ENCODE measurements around the gene TPCN2.

TPCN2 gene

DNA sequence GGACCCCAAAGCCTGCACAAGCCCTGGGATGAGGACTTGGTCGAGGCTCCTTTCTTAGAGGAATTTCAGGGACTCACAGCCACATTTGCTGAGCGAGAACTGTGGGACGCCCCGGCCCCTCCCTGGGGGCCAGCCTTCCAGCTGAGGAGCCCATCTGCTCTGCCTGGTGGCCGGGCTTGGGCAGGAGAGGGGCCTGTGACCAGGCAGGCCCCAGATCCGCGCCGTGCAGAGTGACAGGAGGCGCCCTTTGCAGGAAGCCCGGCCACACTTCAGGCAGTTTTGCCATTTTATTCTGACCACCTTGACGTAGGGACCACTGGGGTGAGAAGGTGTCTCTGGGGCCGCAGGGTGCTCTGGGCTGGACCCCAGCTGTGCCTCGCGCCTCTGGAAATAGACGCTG is 35.6 kb downstream of the TPCN2 start:
- no peak for DNase-seq (ENCODE audit: low read depth, low spot score)
- Histone ChIP-seq H3K27ac (no peak overlapping the region), H3K4me3 (no peak overlapping the region), H3K9ac (ENCODE audit: insufficient read length) (no peak overlapping the region), H3K36me3 (ENCODE audit: insufficient read depth, low read length) (peaks cover 3% of the 10 kb centered on the region; the same call in 1 of the 2 replicates), H3K9me3 (ENCODE audit: low read depth, low read length) (no peaks in the 10 kb centered on the region)
- TF ChIP-seq EZH2 (IDR thresholded peaks at IDR 0.05) (no peak), POLR2AphosphoS5 (IDR thresholded peaks at IDR 0.05; ENCODE audit: borderline replicate concordance, low read depth, low read length) (no peak), FOXP2 (optimal IDR thresholded peaks at IDR 0.05; ENCODE audit: control extremely low read depth, extremely low read length, insufficient read depth) (no peak)

DNA sequence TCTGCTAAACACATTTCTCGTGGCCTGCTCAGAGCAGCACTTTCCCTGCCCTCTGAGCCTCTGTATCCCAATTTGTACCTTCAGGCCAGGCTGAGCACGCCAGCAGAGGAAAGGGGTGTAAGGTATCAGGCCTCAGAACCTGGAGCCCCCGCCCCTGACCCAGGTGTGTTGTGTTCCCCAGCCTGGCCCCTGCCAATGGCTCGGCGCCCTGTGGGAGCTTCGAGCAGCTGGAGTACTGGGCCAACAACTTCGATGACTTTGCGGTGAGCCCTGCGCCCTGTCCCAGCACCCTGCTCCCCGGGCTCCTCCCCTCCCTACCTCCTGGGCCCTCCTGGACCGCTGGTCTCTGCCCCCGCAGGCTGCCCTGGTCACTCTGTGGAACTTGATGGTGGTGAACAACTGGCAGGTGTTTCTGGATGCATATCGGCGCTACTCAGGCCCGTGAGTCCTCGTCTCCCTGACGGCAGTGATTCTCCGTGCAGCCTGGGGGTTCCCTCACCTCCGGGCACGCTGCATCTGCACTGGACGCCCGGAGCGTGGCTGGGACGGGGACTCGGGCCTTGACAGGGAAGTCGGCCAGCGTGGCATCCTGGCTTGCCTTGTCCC is 36.9 kb downstream of the TPCN2 start:
- peaks cover 8% of the 10 kb centered on the region; the same call in 1 of the 2 replicates for H3K36me3 ChIP-seq (ENCODE audit: insufficient read depth, low read length)
- no peaks in the 10 kb centered on the region for H3K9me3 ChIP-seq (ENCODE audit: low read depth, low read length)
- no peak overlapping the region for H3K9ac ChIP-seq (ENCODE audit: insufficient read length)
- TF ChIP-seq FOXP2 (optimal IDR thresholded peaks at IDR 0.05; ENCODE audit: control extremely low read depth, extremely low read length, insufficient read depth) (no peak), POLR2AphosphoS5 (IDR thresholded peaks at IDR 0.05; ENCODE audit: borderline replicate concordance, low read depth, low read length) (no peak), EZH2 (IDR thresholded peaks at IDR 0.05) (no peak)
- no peak overlapping the region for H3K27ac ChIP-seq
- H3K4me3 ChIP-seq = no peak overlapping the region
- no peak for DNase-seq (ENCODE audit: low read depth, low spot score)

DNA sequence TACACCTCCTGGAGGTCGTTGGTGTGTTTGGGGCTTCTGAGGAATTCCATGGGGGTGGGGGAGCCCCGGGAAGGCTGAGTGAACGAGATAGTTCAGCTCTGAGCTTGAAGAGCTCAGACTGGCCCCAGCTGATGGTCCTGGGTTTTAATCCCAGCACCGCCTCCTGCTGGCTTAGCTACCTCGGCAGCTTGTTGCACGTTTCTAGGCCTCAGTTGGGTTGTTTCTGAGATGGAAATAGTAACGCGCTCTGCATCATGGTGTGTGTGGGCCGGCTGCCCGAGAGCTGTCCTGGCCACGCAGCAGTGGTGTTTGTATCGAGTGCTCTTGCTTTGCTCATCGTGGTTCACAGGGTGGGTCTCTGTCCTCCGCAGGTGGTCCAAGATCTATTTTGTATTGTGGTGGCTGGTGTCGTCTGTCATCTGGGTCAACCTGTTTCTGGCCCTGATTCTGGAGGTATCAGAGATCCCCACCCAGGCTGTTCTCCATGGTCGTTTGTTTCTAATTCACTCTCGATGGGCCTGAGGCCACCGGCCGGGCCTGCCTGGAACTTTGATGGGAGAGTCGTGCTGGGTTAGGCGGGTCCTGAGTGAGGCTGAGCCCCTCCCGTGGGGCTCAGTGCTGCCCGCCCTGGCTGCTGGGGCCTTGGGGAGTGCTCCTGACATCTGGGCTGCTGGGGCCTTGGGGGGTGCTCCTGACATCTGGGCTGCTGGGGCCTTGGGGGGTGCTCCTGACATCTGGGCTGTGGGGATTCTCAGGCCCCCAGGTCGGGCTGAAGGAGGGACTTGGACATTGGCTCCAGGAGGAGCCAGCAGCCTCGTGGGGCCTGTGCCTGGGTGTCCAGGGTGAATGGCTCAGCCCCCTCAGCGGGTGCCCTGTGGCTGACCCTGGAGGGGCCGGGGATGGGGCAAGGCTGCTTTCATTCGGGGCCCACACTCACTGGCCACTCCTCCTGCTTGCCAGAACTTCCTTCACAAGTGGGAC is 37.7 kb downstream of the TPCN2 start:
- TF ChIP-seq EZH2 (IDR thresholded peaks at IDR 0.05) = no peak
- no peak for TF ChIP-seq FOXP2 (optimal IDR thresholded peaks at IDR 0.05; ENCODE audit: control extremely low read depth, extremely low read length, insufficient read depth)
- TF ChIP-seq POLR2AphosphoS5 (IDR thresholded peaks at IDR 0.05; ENCODE audit: borderline replicate concordance, low read depth, low read length) = no peak
- no peak overlapping the region for H3K27ac ChIP-seq
- H3K9ac ChIP-seq (ENCODE audit: insufficient read length) = no peak overlapping the region
- H3K9me3 ChIP-seq (ENCODE audit: low read depth, low read length) = no peaks in the 10 kb centered on the region
- peaks cover 10% of the 10 kb centered on the region for H3K36me3 ChIP-seq (ENCODE audit: insufficient read depth, low read length)
- DNase-seq (ENCODE audit: low read depth, low spot score) = no peak
- no peak overlapping the region for H3K4me3 ChIP-seq

DNA sequence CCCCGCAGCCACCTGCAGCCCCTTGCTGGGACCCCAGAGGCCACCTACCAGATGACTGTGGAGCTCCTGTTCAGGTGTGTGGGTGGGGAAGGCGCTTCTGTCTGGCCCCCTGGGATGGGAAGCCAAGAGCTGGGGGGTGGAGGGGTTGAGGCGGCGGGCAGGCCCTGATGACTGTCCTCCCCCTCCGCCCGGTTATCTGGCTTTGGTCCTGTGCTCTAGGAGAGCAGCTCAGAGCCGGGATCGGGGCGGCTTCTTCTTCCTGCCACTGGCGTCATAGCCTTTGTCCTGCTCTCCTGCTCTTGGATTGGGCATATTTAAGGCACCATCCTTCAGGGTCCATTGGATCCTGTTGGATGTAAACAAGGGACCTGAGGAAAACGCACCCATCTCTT is 38.4 kb downstream of the TPCN2 start:
- Histone ChIP-seq H3K27ac (no peak overlapping the region), H3K9me3 (ENCODE audit: low read depth, low read length) (no peaks in the 10 kb centered on the region), H3K4me3 (no peak overlapping the region), H3K36me3 (ENCODE audit: insufficient read depth, low read length) (peaks cover 14% of the 10 kb centered on the region), H3K9ac (ENCODE audit: insufficient read length) (no peak overlapping the region)
- TF ChIP-seq EZH2 (IDR thresholded peaks at IDR 0.05) (no peak), POLR2AphosphoS5 (IDR thresholded peaks at IDR 0.05; ENCODE audit: borderline replicate concordance, low read depth, low read length) (no peak), FOXP2 (optimal IDR thresholded peaks at IDR 0.05; ENCODE audit: control extremely low read depth, extremely low read length, insufficient read depth) (no peak)
- DNase-seq (ENCODE audit: low read depth, low spot score) = no peak

DNA sequence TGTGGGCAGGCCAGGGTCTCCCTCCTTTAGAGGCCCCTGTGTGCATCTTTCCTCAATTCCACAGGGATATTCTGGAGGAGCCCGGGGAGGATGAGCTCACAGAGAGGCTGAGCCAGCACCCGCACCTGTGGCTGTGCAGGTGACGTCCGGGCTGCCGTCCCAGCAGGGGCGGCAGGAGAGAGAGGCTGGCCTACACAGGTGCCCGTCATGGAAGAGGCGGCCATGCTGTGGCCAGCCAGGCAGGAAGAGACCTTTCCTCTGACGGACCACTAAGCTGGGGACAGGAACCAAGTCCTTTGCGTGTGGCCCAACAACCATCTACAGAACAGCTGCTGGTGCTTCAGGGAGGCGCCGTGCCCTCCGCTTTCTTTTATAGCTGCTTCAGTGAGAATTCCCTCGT is 39.1 kb downstream of the TPCN2 start:
- no peak overlapping the region for H3K27ac ChIP-seq
- no peaks in the 10 kb centered on the region for H3K9me3 ChIP-seq (ENCODE audit: low read depth, low read length)
- DNase-seq (ENCODE audit: low read depth, low spot score) = no peak
- peaks cover 15% of the 10 kb centered on the region for H3K36me3 ChIP-seq (ENCODE audit: insufficient read depth, low read length)
- no peak for TF ChIP-seq FOXP2 (optimal IDR thresholded peaks at IDR 0.05; ENCODE audit: control extremely low read depth, extremely low read length, insufficient read depth)
- TF ChIP-seq EZH2 (IDR thresholded peaks at IDR 0.05) = no peak
- no peak for TF ChIP-seq POLR2AphosphoS5 (IDR thresholded peaks at IDR 0.05; ENCODE audit: borderline replicate concordance, low read depth, low read length)
- no peak overlapping the region for H3K4me3 ChIP-seq
- no peak overlapping the region for H3K9ac ChIP-seq (ENCODE audit: insufficient read length)

DNA sequence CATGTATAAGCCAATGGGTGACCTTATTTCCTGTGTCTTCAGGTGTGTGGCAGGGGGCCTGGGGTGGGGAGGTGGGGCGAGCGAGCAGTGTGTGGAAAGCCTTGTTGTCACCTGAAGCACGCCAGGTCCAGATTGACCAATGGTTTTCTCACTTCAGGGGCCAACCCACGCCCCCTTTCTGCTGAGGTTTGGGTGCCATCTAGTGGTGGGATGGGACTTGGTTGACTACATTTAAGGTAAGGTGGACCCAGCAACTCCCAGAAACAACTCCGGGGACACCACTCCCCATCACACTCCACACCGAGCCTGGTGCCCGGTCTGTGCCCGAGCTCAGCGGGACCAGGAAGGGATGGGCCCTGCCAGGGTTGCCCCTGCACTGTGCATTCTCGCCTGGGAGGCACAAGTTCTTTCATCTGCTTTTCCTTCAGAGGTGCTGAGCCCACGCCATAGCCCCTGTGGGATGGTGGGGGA is 40.0 kb downstream of the TPCN2 start:
- peak; percentile 35 for DNase-seq (ENCODE audit: low read depth, low spot score)
- TF ChIP-seq EZH2 (IDR thresholded peaks at IDR 0.05) = no peak
- no peak for TF ChIP-seq FOXP2 (optimal IDR thresholded peaks at IDR 0.05; ENCODE audit: control extremely low read depth, extremely low read length, insufficient read depth)
- no peak for TF ChIP-seq POLR2AphosphoS5 (IDR thresholded peaks at IDR 0.05; ENCODE audit: borderline replicate concordance, low read depth, low read length)
- Histone ChIP-seq H3K9ac (ENCODE audit: insufficient read length) (no peak overlapping the region), H3K9me3 (ENCODE audit: low read depth, low read length) (no peaks in the 10 kb centered on the region), H3K4me3 (no peak overlapping the region), H3K27ac (no peak overlapping the region), H3K36me3 (ENCODE audit: insufficient read depth, low read length) (peaks cover 22% of the 10 kb centered on the region)

DNA sequence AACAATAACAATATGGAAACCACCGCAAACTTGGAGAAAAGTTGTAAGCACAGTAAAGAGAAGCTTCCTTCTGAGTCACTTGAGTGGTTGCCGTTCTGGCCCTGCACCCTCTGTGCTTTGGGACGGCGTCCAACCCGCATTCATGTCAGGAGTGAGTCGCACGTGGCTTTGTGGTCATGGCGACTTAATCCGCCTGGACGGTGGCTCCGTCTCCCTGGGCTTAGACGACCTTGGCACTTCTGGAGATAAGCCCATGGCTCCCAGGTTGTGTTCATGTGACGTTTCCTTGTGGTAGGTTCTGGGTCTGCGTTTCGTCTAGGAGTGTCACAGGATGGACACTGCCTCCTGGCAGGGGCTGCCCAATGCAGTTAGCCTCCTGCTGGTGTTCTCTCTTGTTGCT is 40.5 kb downstream of the TPCN2 start:
- Histone ChIP-seq H3K9ac (ENCODE audit: insufficient read length) (no peak overlapping the region), H3K9me3 (ENCODE audit: low read depth, low read length) (no peaks in the 10 kb centered on the region), H3K27ac (no peak overlapping the region), H3K4me3 (no peak overlapping the region), H3K36me3 (ENCODE audit: insufficient read depth, low read length) (peaks cover 22% of the 10 kb centered on the region)
- TF ChIP-seq EZH2 (IDR thresholded peaks at IDR 0.05) = no peak
- TF ChIP-seq POLR2AphosphoS5 (IDR thresholded peaks at IDR 0.05; ENCODE audit: borderline replicate concordance, low read depth, low read length) = no peak
- TF ChIP-seq FOXP2 (optimal IDR thresholded peaks at IDR 0.05; ENCODE audit: control extremely low read depth, extremely low read length, insufficient read depth) = no peak
- no peak for DNase-seq (ENCODE audit: low read depth, low spot score)

DNA sequence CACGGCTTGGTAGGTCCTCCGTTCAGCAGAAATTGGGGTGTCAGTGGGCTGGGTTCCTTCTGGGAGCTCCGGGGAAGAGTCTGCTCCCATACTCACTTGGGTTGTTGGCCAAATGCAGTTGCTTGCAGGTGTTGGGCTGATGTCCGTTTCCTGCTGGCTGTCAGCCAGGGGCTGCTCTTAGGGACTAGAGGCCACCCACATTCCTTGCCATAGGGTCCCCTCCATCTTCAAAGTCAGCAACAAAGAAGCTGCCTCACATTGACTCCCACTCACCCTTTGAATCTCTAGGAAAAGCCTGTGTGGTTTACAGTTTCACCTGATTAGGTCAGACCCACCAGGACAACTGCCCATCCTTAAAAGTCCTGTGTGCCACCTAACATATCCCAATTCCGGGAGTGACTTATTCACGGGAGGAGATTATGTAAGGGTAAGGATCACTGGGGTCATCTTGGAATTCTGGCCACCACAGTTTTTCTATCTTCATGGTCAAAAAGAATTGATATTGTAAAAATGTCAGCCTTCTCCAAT is 43.0 kb downstream of the TPCN2 start:
- DNase-seq (ENCODE audit: low read depth, low spot score) = no peak
- H3K9ac ChIP-seq (ENCODE audit: insufficient read length) = no peak overlapping the region
- no peak for TF ChIP-seq FOXP2 (optimal IDR thresholded peaks at IDR 0.05; ENCODE audit: control extremely low read depth, extremely low read length, insufficient read depth)
- no peak for TF ChIP-seq POLR2AphosphoS5 (IDR thresholded peaks at IDR 0.05; ENCODE audit: borderline replicate concordance, low read depth, low read length)
- TF ChIP-seq EZH2 (IDR thresholded peaks at IDR 0.05) = no peak

More for the DNA sequence above, 43.0 kb downstream of the TPCN2 start:
- H3K9me3 ChIP-seq (ENCODE audit: low read depth, low read length) = no peaks in the 10 kb centered on the region
- H3K36me3 ChIP-seq (ENCODE audit: insufficient read depth, low read length) = peaks cover 22% of the 10 kb centered on the region
- H3K27ac ChIP-seq = no peak overlapping the region
- no peak overlapping the region for H3K4me3 ChIP-seq
